HEK293 (cell line): ENCODE measurements around the gene PTPRF.

Experiments used
- CTCF ChIA-PET: fragments of 350-600 bp; formaldehyde crosslinking; extraction: SDS; loops from one replicate; lab custom pipeline; 2021; ENCODE audit warnings: antibody characterized with exemption; lab: Yijun Ruan, JAX
- POLR2A ChIA-PET: fragments of 300-600 bp; formaldehyde crosslinking; extraction: SDS; loops from one replicate; lab custom pipeline; 2020; ENCODE audit warnings: antibody characterized with exemption, inconsistent platforms; lab: Yijun Ruan, JAX
- H3K27ac ChIP-seq: fragments of 200-500 bp; sonication (Bioruptor generic); 2 replicates; pipeline ENCODE4 v1.5.1; 2014; ENCODE audit warnings: low read depth, low read length, control low read depth, inconsistent platforms; ENCODE audit errors: extremely low read depth
- H3K36me3 ChIP-seq, 2 experiments: fragments of 200-500 bp in 1 of 2; sonication (Bioruptor generic) in 1 of 2; 1 replicate in 1 of 2; 2 replicates in 1 of 2; pipeline ENCODE4 v1.5.1; 2014 to 2017; ENCODE audit warnings: inconsistent platforms in 2 of 2, low read length in 2 of 2; ENCODE audit not compliant: control insufficient read depth in 2 of 2, insufficient read depth in 1 of 2
- H3K4me1 ChIP-seq: fragments of 200-500 bp; sonication (Bioruptor generic); 2 replicates; pipeline ENCODE4 v1.5.1; 2014; ENCODE audit warnings: mild to moderate bottlenecking, low read length, inconsistent platforms; ENCODE audit not compliant: control insufficient read depth, insufficient read depth
- H3K4me3 ChIP-seq: 2 replicates; pipeline ENCODE4 v1.5.1; 2011; ENCODE audit warnings: low read depth, mild to moderate bottlenecking, control low read depth, low read length, moderate library complexity
- H3K9me3 ChIP-seq: fragments of 200-500 bp; sonication (Bioruptor generic); 2 replicates; pipeline ENCODE4 v1.5.1; 2014; ENCODE audit warnings: low read depth, low read length, inconsistent platforms; ENCODE audit not compliant: control insufficient read depth, insufficient read depth
- IKZF3 ChIP-seq: fragments of 450-650 bp; IDR thresholded peaks from 2 replicates; pipeline ENCODE4 v1.5.0; 2018; ENCODE audit warnings: missing biosample characterization, mild to moderate bottlenecking, missing genetic modification characterization, moderate library complexity
- KLF9 ChIP-seq: fragments of 450-650 bp; formaldehyde crosslinking; IDR thresholded peaks from 2 replicates; pipeline ENCODE4 v1.5.1; 2016; ENCODE audit warnings: missing biosample characterization, missing genetic modification characterization, low read depth
- OSR2 ChIP-seq: fragments of 450-650 bp; formaldehyde crosslinking; IDR thresholded peaks from 2 replicates; pipeline ENCODE4 v1.5.1; 2016; ENCODE audit warnings: missing biosample characterization, missing genetic modification characterization
- PRDM1 ChIP-seq: fragments of 450-650 bp; formaldehyde crosslinking; IDR thresholded peaks from 2 replicates; pipeline ENCODE4; 2016; ENCODE audit warnings: missing biosample characterization, missing genetic modification characterization
- YY1 ChIP-seq: fragments of 450-650 bp; formaldehyde crosslinking; IDR thresholded peaks from 2 replicates; pipeline ENCODE4 v1.5.1; 2018; ENCODE audit warnings: missing biosample characterization, missing genetic modification characterization
- ZBTB1 ChIP-seq: fragments of 450-650 bp; formaldehyde crosslinking; IDR thresholded peaks from 2 replicates; pipeline ENCODE4 v1.5.1; 2016; ENCODE audit warnings: missing biosample characterization, missing genetic modification characterization
- ZBTB8A ChIP-seq: fragments of 450-650 bp; formaldehyde crosslinking; IDR thresholded peaks from 2 replicates; pipeline ENCODE4 v1.5.1; 2016; ENCODE audit warnings: missing biosample characterization, missing genetic modification characterization
- ZNF133 ChIP-seq: fragments of 450-650 bp; formaldehyde crosslinking; IDR thresholded peaks from 2 replicates; pipeline ENCODE4 v1.5.1; 2016; ENCODE audit warnings: missing biosample characterization, missing genetic modification characterization
- ZNF211 ChIP-seq: fragments of 450-650 bp; formaldehyde crosslinking; IDR thresholded peaks from 2 replicates; pipeline ENCODE4 v1.5.1; 2016; ENCODE audit warnings: low read depth, missing biosample characterization, missing genetic modification characterization
- ZNF274 ChIP-seq, 2 experiments: fragments of 200-500 bp in 1 of 2; fragments of 450-650 bp in 1 of 2; sonication (Bioruptor generic) in 1 of 2; formaldehyde crosslinking in 1 of 2; IDR thresholded peaks; 2 replicates each; pipeline versions ENCODE4 v1.5.1 to v1.6.1; 2014 to 2016; ENCODE audit warnings: borderline replicate concordance in 1 of 2, inconsistent platforms in 1 of 2, low read length in 1 of 2, missing biosample characterization in 1 of 2, missing genetic modification characterization in 1 of 2
- ZNF394 ChIP-seq: fragments of 450-650 bp; formaldehyde crosslinking; IDR thresholded peaks from 2 replicates; pipeline ENCODE4 v1.5.1; 2016; ENCODE audit warnings: missing biosample characterization, missing genetic modification characterization, mild to moderate bottlenecking, moderate library complexity, borderline replicate concordance
- ZNF416 ChIP-seq: fragments of 450-650 bp; formaldehyde crosslinking; IDR thresholded peaks from 2 replicates; pipeline ENCODE4 v1.5.1; 2016; ENCODE audit warnings: missing biosample characterization, missing genetic modification characterization
- ZNF530 ChIP-seq: fragments of 450-650 bp; formaldehyde crosslinking; IDR thresholded peaks from 2 replicates; pipeline ENCODE4 v1.5.1; 2016; ENCODE audit warnings: low read depth, missing biosample characterization, missing genetic modification characterization
- ZNF560 ChIP-seq: fragments of 450-650 bp; formaldehyde crosslinking; IDR thresholded peaks from 2 replicates; pipeline ENCODE4 v1.5.1; 2017; ENCODE audit warnings: missing biosample characterization, missing genetic modification characterization, borderline replicate concordance
- ZNF621 ChIP-seq: fragments of 450-650 bp; formaldehyde crosslinking; IDR thresholded peaks from 2 replicates; pipeline ENCODE4 v1.5.1; 2017; ENCODE audit warnings: missing biosample characterization, missing genetic modification characterization
- ZNF791 ChIP-seq: fragments of 450-650 bp; formaldehyde crosslinking; IDR thresholded peaks from 2 replicates; pipeline ENCODE4 v1.5.1; 2016; ENCODE audit warnings: missing biosample characterization, missing genetic modification characterization
- ZNF830 ChIP-seq: fragments of 450-650 bp; IDR thresholded peaks from 2 replicates; pipeline ENCODE4 v1.5.0; 2018; ENCODE audit warnings: missing biosample characterization, missing genetic modification characterization, low read depth, mild to moderate bottlenecking, moderate library complexity
- TF ChIP-seq, protein P1 (sequence below): fragments of 450-650 bp; formaldehyde crosslinking; IDR thresholded peaks from 2 replicates; pipeline ENCODE4 v1.5.1; 2017; ENCODE audit warnings: missing biosample characterization, missing genetic modification characterization
- TF ChIP-seq, protein P2 (sequence below): fragments of 450-650 bp; formaldehyde crosslinking; IDR thresholded peaks from 2 replicates; pipeline ENCODE4 v1.5.1; 2016; ENCODE audit warnings: missing biosample characterization, missing genetic modification characterization
- TF ChIP-seq, protein P3 (sequence below): fragments of 450-650 bp; IDR thresholded peaks from 2 replicates; pipeline ENCODE4 v1.5.1; 2018; ENCODE audit warnings: missing biosample characterization, mild to moderate bottlenecking, missing genetic modification characterization

PTPRF gene

DNA sequence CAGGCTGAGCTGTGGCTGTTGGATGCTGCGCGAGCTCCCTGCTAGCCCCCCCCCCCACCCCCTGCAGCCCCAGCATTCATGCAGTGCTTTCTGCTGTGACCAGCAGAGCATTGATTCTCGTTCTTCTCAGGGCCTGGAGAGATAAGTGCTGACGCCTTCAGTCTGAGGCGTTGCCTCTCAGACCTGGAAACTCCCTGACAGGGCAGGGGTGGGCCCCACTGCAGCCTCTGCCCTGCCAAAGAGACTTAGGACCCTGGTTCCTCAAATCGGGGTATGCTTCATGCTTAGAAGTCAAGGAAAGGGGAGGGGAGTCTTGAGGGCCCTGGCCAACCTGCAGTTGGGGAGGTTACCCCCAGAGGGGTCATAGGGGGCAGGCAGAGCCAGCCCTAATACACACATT is 38.5 kb downstream of the PTPRF start (continued):
- TF ChIP-seq YY1 (tag by site-specific recombination) (no peak), ZBTB8A (tag by site-specific recombination) (no peak), ZNF791 (tag by site-specific recombination) (no peak), OSR2 (tag by site-specific recombination) (no peak), IKZF3 (tag by site-specific recombination) (no peak), ZBTB1 (tag by site-specific recombination) (no peak), ZNF133 (tag by site-specific recombination) (no peak)
- TF ChIP-seq, protein P1, sequence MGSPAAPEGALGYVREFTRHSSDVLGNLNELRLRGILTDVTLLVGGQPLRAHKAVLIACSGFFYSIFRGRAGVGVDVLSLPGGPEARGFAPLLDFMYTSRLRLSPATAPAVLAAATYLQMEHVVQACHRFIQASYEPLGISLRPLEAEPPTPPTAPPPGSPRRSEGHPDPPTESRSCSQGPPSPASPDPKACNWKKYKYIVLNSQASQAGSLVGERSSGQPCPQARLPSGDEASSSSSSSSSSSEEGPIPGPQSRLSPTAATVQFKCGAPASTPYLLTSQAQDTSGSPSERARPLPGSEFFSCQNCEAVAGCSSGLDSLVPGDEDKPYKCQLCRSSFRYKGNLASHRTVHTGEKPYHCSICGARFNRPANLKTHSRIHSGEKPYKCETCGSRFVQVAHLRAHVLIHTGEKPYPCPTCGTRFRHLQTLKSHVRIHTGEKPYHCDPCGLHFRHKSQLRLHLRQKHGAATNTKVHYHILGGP = no peak

DNA sequence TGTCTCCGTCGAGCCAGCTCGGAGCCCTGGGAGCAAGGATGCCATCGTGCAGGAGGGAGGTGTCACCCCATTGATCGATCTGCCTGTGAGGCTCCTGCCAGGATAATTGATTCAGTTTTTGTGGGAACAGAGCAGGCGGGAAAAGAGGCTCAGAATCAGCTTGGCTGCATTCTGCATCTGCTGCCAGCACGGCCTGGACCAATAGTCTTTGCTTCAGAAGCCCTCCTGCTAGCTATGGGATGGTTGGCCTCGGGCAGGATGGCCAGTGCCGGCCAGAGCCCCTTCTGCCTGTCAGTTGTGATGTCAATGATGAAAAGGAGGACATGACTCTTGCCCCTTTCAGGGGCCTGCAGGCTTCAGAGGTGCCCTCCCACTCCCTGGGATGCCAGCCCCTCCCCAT is 39.6 kb downstream of the PTPRF start:
- no peaks in the 10 kb centered on the region for H3K9me3 ChIP-seq
- no peaks in the 10 kb centered on the region for H3K4me1 ChIP-seq
- ChIA-PET POLR2A (interaction anchor here (1.0 kb wide), 1 partner anchor 80 kb away, joined by 3 read pairs; the partner anchor contains the start of gene KDM4A), CTCF (interaction anchor here (0.9 kb wide), 1 partner anchor 20 kb away, joined by 3 read pairs; no protein-coding TSS in a partner anchor)
- no peak overlapping the region for H3K27ac ChIP-seq
- TF ChIP-seq PRDM1 (no peak), ZNF830 (tag by site-specific recombination) (no peak), KLF9 (no peak), ZNF560 (tag by site-specific recombination) (no peak), ZNF274 (IDR thresholded peaks at IDR 0.05; ENCODE audit: low read length) (no peak), ZNF274 (tag by site-specific recombination; IDR thresholded peaks at IDR 0.05; ENCODE audit: borderline replicate concordance) (no peak), ZNF211 (tag by site-specific recombination) (no peak), ZNF621 (no peak), ZNF416 (no peak), ZNF394 (tag by site-specific recombination) (no peak), ZNF530 (tag by site-specific recombination) (no peak)
- TF ChIP-seq, protein P2, sequence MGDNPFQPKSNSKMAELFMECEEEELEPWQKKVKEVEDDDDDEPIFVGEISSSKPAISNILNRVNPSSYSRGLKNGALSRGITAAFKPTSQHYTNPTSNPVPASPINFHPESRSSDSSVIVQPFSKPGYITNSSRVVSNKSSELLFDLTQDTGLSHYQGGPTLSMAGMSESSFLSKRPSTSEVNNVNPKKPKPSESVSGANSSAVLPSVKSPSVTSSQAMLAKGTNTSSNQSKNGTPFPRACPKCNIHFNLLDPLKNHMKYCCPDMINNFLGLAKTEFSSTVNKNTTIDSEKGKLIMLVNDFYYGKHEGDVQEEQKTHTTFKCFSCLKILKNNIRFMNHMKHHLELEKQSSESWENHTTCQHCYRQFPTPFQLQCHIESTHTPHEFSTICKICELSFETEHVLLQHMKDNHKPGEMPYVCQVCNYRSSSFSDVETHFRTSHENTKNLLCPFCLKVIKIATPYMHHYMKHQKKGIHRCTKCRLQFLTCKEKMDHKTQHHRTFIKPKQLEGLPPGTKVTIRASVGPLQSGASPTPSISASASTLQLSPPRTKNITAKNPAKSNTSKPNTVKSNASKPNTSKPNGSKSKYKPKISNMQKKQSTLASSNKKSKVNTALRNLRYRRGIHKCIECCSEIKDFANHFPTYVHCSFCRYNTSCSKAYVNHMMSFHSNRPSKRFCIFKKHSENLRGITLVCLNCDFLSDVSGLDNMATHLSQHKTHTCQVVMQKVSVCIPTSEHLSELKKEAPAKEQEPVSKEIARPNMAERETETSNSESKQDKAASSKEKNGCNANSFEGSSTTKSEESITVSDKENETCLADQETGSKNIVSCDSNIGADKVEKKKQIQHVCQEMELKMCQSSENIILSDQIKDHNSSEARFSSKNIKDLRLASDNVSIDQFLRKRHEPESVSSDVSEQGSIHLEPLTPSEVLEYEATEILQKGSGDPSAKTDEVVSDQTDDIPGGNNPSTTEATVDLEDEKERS = no peak
- TF ChIP-seq, protein P3, sequence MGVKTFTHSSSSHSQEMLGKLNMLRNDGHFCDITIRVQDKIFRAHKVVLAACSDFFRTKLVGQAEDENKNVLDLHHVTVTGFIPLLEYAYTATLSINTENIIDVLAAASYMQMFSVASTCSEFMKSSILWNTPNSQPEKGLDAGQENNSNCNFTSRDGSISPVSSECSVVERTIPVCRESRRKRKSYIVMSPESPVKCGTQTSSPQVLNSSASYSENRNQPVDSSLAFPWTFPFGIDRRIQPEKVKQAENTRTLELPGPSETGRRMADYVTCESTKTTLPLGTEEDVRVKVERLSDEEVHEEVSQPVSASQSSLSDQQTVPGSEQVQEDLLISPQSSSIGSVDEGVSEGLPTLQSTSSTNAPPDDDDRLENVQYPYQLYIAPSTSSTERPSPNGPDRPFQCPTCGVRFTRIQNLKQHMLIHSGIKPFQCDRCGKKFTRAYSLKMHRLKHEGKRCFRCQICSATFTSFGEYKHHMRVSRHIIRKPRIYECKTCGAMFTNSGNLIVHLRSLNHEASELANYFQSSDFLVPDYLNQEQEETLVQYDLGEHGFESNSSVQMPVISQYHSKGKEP (tag by site-specific recombination) = no peak
- no peak overlapping the region for H3K4me3 ChIP-seq
- peaks cover 3 to 77% of the 10 kb centered on the region in 2 experiments; a peak in 2 of 3 replicates for H3K36me3 ChIP-seq
